Measurements from ENCODE around the gene EEF2KMT.
A peak's percentile ranks its signal among the peaks of the same experiment; 100 is the strongest.
"Not testable (repeated sequence)": the region's sequence is repeated elsewhere in the genome, so short reads cannot be mapped to it uniquely, and the experiment has no call there.

EEF2KMT gene

DNA sequence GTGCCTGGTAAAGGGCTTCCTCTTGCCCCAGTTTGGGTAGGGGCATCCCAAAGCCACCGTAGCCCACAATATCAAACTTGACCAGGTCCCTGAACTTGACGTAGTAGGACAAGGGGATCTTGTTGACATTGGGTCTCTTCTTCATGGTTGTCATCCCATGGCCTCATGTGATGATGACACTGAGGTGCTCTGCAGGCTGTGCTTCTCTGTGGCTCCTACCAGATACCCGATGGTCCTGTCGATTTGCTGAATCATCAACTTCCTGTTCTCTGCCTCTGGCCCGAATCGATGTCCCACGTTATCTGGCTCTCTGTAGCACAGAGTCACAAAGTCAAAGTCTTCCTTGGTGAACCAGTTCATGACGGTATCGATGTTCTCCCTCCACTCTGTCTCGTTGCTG, 13.3 kb upstream of the EEF2KMT start:
- H3K27ac ChIP-seq (ENCODE audit: low read depth, low read length); H3K36me3 ChIP-seq (ENCODE audit: control insufficient read depth in 5 of 5, insufficient read depth in 5 of 5, low read length in 5 of 5); H3K4me3 ChIP-seq (ENCODE audit: low read depth in 1 of 5, low read length in 5 of 5); H3K27me3 ChIP-seq (ENCODE audit: control insufficient read depth in 5 of 5, insufficient read depth in 4 of 5, low read length in 5 of 5); H3K4me1 ChIP-seq (ENCODE audit: control insufficient read depth in 5 of 5, insufficient read depth in 5 of 5, low read length in 5 of 5); H3K9me3 ChIP-seq (ENCODE audit: control insufficient read depth in 5 of 5, low read length in 5 of 5); H3K9ac ChIP-seq (ENCODE audit: low read length in 5 of 5): not testable (repeated sequence)

DNA sequence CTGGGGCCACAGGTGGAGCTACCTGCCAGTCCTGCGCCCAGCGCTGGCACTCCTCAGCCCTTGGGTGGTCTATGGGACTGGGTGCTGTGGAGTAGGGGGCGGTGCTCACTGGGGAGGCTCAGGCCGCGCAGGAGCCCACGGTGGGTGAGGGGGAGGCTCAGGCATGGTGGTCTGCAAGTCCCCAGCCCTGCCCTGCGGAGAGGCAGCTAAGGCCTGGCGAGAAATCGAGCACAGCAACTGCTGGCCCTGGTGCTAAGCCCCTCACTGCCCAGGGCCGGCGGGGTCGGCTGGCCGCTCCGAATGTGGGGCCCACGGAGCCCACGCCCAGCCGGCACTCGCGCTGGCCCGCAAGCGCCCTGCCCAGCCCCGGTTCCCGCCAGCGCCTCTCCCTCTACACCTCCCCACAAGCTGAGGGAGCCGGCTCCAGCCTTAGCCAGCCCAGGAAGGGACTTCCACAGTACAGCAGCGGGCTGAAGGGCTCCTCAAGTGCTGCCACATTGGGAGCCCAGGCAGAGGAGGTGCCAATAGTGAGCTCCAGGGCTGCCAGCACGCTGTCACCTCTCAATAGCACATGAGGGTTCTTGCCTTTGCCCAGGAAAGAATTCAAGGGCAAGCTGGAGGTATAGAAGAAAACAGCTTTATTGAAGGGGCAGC, 11.0 kb upstream of the EEF2KMT start:
- Histone ChIP-seq H3K36me3 (ENCODE audit: control insufficient read depth in 5 of 5, insufficient read depth in 5 of 5, low read length in 5 of 5) (no peaks in the 10 kb centered on the region), H3K9me3 (ENCODE audit: control insufficient read depth in 5 of 5, low read length in 5 of 5) (no peaks in the 10 kb centered on the region), H3K4me1 (ENCODE audit: control insufficient read depth in 5 of 5, insufficient read depth in 5 of 5, low read length in 5 of 5) (no peaks in the 10 kb centered on the region), H3K27me3 (ENCODE audit: control insufficient read depth in 5 of 5, insufficient read depth in 4 of 5, low read length in 5 of 5) (no peaks in the 10 kb centered on the region), H3K27ac (ENCODE audit: low read depth, low read length) (no peak overlapping the region), H3K9ac (ENCODE audit: low read length in 5 of 5) (no peak overlapping the region), H3K4me3 (ENCODE audit: low read depth in 1 of 5, low read length in 5 of 5) (no peak overlapping the region)

DNA sequence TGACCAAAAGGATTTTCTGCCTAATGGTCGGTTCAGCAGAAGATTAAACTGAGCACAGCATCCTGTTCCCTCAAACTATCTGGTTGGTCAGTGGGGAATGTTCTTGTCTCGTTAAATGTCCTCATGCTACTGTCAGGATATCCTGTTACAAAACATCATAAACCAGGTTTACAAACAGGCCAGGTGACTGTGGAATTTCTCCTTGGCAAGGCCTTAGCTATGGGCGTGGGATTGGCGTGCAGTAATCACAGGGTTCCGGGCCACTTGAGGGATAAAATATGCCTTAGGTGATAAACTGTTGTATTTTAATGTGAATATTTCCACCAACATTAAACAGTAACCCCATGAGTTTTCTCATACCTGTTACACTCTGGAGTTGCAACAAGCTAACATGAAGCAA, 7.4 kb upstream of the EEF2KMT start:
- not testable (repeated sequence) for H3K9ac ChIP-seq (ENCODE audit: low read length in 5 of 5); H3K27ac ChIP-seq (ENCODE audit: low read depth, low read length); H3K4me1 ChIP-seq (ENCODE audit: control insufficient read depth in 5 of 5, insufficient read depth in 5 of 5, low read length in 5 of 5); H3K27me3 ChIP-seq (ENCODE audit: control insufficient read depth in 5 of 5, insufficient read depth in 4 of 5, low read length in 5 of 5); H3K4me3 ChIP-seq (ENCODE audit: low read depth in 1 of 5, low read length in 5 of 5); H3K36me3 ChIP-seq (ENCODE audit: control insufficient read depth in 5 of 5, insufficient read depth in 5 of 5, low read length in 5 of 5); H3K9me3 ChIP-seq (ENCODE audit: control insufficient read depth in 5 of 5, low read length in 5 of 5)

DNA sequence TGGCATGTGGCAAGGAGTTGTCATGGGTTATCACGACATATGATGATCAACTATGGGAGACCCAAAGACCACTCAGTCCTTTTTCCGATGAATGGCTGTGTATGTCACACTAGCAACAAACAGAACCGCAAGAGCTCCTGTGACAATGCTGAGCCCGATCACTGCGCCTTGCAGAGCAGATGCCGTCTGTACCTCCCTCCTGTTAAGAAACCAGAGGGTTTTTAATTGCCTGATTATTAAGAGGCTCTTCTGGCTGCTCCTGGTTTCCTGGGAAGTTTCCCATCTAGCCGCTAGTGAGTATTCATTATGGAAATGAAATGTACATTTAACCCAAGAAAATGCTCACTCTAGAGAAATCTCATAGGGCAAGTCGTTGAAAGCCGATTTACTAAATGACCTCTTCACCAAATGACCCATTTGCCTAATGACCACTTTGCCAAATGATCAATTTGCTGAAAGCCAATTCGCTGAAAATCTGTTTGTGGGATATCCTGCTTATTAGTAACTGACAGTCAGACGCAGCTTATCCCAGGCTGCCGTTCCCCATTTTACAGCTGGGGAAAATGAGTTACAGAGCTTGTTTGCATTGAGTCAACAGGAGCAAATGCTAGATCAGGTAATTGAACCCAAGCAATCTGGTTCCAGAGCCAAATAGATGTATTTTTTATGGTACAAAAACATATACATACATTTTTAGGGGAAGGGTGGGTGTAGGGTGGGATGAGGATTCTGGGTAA, 5.9 kb upstream of the EEF2KMT start:
- not testable (repeated sequence) for H3K4me3 ChIP-seq (ENCODE audit: low read depth in 1 of 5, low read length in 5 of 5); H3K4me1 ChIP-seq (ENCODE audit: control insufficient read depth in 5 of 5, insufficient read depth in 5 of 5, low read length in 5 of 5); H3K36me3 ChIP-seq (ENCODE audit: control insufficient read depth in 5 of 5, insufficient read depth in 5 of 5, low read length in 5 of 5); H3K27ac ChIP-seq (ENCODE audit: low read depth, low read length); H3K27me3 ChIP-seq (ENCODE audit: control insufficient read depth in 5 of 5, insufficient read depth in 4 of 5, low read length in 5 of 5); H3K9me3 ChIP-seq (ENCODE audit: control insufficient read depth in 5 of 5, low read length in 5 of 5); H3K9ac ChIP-seq (ENCODE audit: low read length in 5 of 5)

DNA sequence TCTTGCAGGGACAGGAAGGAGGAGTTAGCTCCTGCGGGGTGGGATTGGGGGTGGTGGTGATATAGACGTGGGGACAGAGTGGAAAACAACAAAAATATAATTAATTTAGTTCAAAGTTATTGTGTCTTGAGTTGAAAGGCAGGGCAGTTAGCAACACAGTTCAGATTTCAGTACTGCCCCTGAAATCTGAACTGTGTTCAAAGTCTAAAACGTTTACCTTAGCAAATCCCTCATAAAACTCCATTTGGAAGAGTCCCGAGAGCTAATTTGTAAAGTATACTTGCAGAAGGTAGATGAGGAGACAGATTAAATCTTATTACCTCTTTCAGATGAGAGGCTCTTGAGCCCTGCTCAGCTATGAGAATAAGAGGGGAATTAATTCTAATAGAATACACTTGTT, 1.6 kb upstream of the EEF2KMT start:
- not testable (repeated sequence) for H3K27ac ChIP-seq (ENCODE audit: low read depth, low read length); H3K27me3 ChIP-seq (ENCODE audit: control insufficient read depth in 5 of 5, insufficient read depth in 4 of 5, low read length in 5 of 5); H3K4me3 ChIP-seq (ENCODE audit: low read depth in 1 of 5, low read length in 5 of 5); H3K4me1 ChIP-seq (ENCODE audit: control insufficient read depth in 5 of 5, insufficient read depth in 5 of 5, low read length in 5 of 5); H3K36me3 ChIP-seq (ENCODE audit: control insufficient read depth in 5 of 5, insufficient read depth in 5 of 5, low read length in 5 of 5); H3K9me3 ChIP-seq (ENCODE audit: control insufficient read depth in 5 of 5, low read length in 5 of 5); H3K9ac ChIP-seq (ENCODE audit: low read length in 5 of 5)

DNA sequence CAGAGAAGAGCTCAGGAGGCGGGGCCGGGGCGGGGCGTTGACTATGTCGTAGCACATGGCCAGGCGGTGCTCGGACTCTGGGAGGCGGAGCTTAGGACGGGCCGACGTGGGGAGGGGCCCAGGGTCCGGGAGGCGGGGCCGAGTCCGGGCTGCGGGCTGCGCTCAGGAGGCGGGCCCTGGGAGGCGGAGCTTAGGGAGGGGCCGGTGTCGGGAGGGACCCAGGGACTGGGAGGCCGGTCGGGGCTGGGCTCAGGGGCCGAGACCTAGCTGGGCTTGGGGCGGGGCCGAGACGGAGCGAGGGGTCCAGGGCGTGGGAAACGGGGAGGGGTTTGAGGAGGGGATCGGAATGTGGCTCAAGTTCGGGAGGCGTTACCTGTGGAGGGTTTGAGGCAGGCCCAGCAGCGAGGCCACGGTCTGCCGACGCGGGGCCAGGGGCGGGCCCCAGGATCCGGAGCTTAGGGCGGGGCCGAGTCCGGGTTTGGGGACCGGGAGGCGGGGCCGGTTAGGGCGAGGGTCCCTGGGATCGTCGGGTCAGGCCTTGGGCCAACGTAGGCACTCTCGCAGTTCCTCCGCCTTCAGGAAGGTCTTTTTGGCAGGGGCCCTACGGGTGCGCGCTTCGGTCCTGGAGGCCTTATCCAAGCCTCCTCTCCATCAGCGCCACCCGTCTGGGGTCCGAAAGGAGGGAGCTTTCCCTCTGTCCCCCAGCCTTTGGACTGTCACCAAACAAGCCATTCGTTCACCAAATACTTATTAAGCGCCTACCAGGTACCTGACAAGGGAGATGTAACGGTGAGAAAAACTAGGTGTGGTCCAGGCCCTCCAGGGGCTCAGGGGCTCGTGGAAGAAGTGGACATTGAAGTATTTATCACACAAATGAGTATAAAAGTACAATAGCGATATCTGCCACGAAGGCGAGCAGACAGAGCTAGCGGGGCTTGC, 895 bp upstream of the EEF2KMT start:
- peak overlapping the region; percentile 68 to 77 (median 70) for H3K4me3 ChIP-seq (ENCODE audit: low read depth in 1 of 5, low read length in 5 of 5)
- H3K9ac ChIP-seq (ENCODE audit: low read length in 5 of 5): peak overlapping the region in 2 of 5 donors; percentile 13 to 41
- not testable (repeated sequence) for H3K9me3 ChIP-seq (ENCODE audit: control insufficient read depth in 5 of 5, low read length in 5 of 5); H3K4me1 ChIP-seq (ENCODE audit: control insufficient read depth in 5 of 5, insufficient read depth in 5 of 5, low read length in 5 of 5); H3K27me3 ChIP-seq (ENCODE audit: control insufficient read depth in 5 of 5, insufficient read depth in 4 of 5, low read length in 5 of 5); H3K36me3 ChIP-seq (ENCODE audit: control insufficient read depth in 5 of 5, insufficient read depth in 5 of 5, low read length in 5 of 5); H3K27ac ChIP-seq (ENCODE audit: low read depth, low read length)

DNA sequence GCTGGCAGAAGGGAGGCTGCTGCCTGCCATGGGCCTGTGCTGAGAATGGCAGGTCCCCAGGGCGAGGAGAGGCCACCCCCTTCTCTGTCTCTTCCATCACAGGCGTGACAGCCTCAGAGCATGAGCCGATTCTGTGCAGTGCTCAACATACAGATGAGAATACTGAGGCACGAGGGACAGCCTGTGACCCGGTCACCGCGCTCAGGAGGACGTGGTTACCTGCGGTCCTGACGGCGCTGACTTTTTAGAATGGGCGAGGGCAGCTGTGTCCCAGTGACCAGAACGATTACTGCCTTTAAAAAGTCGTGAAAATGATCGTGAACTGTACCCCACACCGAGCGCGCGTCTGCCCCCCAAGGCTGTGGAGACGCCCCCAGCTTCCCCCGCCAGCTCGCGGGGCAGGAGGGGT, 530 bp downstream of the EEF2KMT start:
- H3K27me3 ChIP-seq (ENCODE audit: control insufficient read depth in 5 of 5, insufficient read depth in 4 of 5, low read length in 5 of 5); H3K36me3 ChIP-seq (ENCODE audit: control insufficient read depth in 5 of 5, insufficient read depth in 5 of 5, low read length in 5 of 5); H3K9me3 ChIP-seq (ENCODE audit: control insufficient read depth in 5 of 5, low read length in 5 of 5); H3K4me1 ChIP-seq (ENCODE audit: control insufficient read depth in 5 of 5, insufficient read depth in 5 of 5, low read length in 5 of 5): not testable (repeated sequence)
- Histone ChIP-seq H3K9ac (ENCODE audit: low read length in 5 of 5) (peak overlapping the region in 4 of 5 donors; percentile 45 to 76 (median 52)), H3K4me3 (ENCODE audit: low read depth in 1 of 5, low read length in 5 of 5) (peak overlapping the region; percentile 59 to 70 (median 63)), H3K27ac (ENCODE audit: low read depth, low read length) (peak overlapping the region; percentile 50)

DNA sequence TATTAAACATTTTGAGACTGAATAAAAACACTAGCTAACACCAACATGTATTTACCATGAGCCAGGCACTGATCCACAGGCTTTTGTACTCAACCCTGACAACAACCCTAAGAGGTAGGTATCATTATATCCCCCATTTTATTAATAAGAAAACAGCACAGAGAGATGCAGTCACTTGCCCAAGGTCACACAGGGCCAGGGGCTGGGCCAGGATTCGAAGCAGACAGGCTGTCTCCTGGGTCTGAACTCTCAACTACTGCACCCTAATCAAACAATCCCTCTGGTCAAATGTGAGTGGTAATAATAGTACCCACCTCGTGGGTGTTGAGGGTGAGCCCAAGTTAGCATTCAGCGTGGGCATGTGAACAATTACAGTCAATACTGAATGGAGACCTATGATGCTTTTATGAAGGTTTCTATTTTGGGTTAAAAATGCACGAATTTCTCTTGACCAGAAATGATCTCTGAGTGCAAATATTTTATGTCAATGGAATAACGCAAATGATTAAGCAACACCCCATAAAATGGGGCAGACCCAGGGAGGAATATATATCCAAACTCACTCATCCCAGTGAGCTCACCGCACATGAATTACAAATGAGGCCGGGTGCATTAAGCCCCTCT, 1.0 kb downstream of the EEF2KMT start:
- not testable (repeated sequence) for H3K4me1 ChIP-seq (ENCODE audit: control insufficient read depth in 5 of 5, insufficient read depth in 5 of 5, low read length in 5 of 5); H3K9me3 ChIP-seq (ENCODE audit: control insufficient read depth in 5 of 5, low read length in 5 of 5); H3K36me3 ChIP-seq (ENCODE audit: control insufficient read depth in 5 of 5, insufficient read depth in 5 of 5, low read length in 5 of 5); H3K27ac ChIP-seq (ENCODE audit: low read depth, low read length); H3K27me3 ChIP-seq (ENCODE audit: control insufficient read depth in 5 of 5, insufficient read depth in 4 of 5, low read length in 5 of 5)
- H3K4me3 ChIP-seq (ENCODE audit: low read depth in 1 of 5, low read length in 5 of 5): peak overlapping the region; percentile 59 to 70 (median 63)
- H3K9ac ChIP-seq (ENCODE audit: low read length in 5 of 5): peak overlapping the region in 1 of 5 donors; percentile 76

DNA sequence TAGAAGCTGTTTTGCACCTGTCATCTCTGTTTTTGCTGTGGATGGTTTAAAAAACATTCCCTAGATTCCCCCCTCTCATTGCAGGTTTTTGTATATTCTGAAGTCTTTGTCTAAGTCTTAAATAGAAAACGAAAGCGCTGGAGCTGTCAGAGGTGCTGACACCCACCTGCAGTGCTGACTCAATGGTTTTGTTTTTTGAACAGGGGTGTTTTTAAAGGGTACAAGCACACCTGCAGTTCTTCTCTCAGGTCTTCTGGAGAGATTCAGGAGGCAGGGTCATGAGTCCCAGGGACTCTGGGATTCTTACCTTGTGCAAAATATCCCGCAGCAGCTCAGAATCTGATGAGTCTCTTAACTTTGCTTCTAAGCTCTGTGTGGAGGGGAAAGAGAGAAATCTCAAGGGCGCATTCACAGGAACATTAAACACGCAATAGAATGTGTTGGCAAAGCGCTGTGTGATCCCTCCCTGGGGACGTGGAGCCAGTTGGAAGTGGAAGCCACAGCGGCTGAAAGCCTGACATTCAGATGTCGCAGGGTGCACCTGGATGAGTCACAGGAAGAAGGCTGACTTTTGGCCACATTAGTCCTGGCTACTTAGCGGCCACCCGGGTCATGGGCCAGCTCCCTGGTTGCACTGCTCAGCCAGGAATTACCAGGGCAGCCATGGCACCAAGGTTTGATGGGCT, 2.3 kb downstream of the EEF2KMT start:
- H3K4me1 ChIP-seq (ENCODE audit: control insufficient read depth in 5 of 5, insufficient read depth in 5 of 5, low read length in 5 of 5); H3K9me3 ChIP-seq (ENCODE audit: control insufficient read depth in 5 of 5, low read length in 5 of 5); H3K36me3 ChIP-seq (ENCODE audit: control insufficient read depth in 5 of 5, insufficient read depth in 5 of 5, low read length in 5 of 5); H3K4me3 ChIP-seq (ENCODE audit: low read depth in 1 of 5, low read length in 5 of 5); H3K9ac ChIP-seq (ENCODE audit: low read length in 5 of 5); H3K27ac ChIP-seq (ENCODE audit: low read depth, low read length); H3K27me3 ChIP-seq (ENCODE audit: control insufficient read depth in 5 of 5, insufficient read depth in 4 of 5, low read length in 5 of 5): not testable (repeated sequence)
